Measurements from ENCODE around the gene EIF4EBP3.

DNA sequence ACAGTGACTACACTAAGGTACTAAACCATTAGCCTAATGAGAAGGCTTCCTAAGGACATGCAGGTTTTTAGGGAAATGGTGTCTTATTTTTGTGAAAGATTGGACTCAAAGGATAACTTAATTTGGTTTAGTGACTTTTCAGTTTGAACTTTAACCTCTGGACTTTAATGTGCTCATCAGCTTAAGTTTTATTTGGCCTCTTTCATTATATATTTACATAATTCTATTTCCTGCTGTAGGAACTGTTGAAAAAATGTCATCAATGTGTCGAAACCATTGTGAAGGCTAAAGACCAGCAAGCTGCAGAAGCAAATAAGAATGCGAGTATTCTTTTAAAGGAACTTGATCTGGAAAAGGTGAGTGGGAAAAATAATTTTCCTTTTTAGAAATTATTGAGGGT lies 34.3 kb upstream of the EIF4EBP3 start:
- TF ChIP-seq CTCF (IDR thresholded peaks at IDR 0.05) (no peak), EZH2 (IDR thresholded peaks at IDR 0.05; ENCODE audit: borderline replicate concordance, insufficient read depth, low read depth, low read length, poor library complexity, severe bottlenecking) (no peak)

Data from B cell (primary cell).